Gastrocnemius medialis (tissue), 4 donors: ENCODE measurements around the gene SPPL3.

Experiments used
- POLR2A ChIP-seq, 2 donors: fragments of 450-650 bp; IDR thresholded peaks; one replicate each; pipeline ENCODE4 v1.6.1; 2017; ENCODE audit warnings: antibody characterized with exemption in 2 of 2, mild to moderate bottlenecking in 2 of 2, moderate library complexity in 2 of 2
- TF ChIP-seq, protein P1 (sequence below), 5 experiments: fragments of 450-650 bp in 3 of 5; fragments of 200-600 bp in 2 of 5; sonication (generic) in 2 of 5; IDR thresholded peaks in 4 of 5; conservative IDR thresholded peaks in 1 of 5; 1 replicate in 4 of 5; 2 replicates in 1 of 5; pipeline ENCODE4 v1.5.1; 2016 to 2019; ENCODE audit warnings: antibody characterized with exemption in 5 of 5, mild to moderate bottlenecking in 3 of 5, moderate library complexity in 3 of 5

DNA sequence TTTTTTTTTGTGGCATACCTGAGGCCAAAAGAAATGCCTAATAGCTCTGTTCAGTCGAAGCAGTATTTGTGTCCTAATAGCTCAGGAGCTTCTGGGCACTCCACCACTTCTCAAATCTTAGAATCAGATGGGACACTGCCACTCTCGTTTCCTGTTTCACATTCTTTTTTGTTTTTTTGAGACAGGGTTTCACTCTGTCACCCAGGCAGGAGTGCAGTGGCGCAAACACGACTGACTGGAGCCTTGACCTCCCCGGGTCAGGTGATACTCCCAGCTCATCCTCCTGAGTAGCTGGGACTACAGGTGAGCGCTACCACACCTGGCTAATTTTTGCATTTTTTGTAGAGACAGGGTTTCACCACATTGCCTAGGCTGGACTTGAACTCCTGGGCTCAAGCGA, 52.7 kb downstream of the SPPL3 start:
- TF ChIP-seq, protein P1, sequence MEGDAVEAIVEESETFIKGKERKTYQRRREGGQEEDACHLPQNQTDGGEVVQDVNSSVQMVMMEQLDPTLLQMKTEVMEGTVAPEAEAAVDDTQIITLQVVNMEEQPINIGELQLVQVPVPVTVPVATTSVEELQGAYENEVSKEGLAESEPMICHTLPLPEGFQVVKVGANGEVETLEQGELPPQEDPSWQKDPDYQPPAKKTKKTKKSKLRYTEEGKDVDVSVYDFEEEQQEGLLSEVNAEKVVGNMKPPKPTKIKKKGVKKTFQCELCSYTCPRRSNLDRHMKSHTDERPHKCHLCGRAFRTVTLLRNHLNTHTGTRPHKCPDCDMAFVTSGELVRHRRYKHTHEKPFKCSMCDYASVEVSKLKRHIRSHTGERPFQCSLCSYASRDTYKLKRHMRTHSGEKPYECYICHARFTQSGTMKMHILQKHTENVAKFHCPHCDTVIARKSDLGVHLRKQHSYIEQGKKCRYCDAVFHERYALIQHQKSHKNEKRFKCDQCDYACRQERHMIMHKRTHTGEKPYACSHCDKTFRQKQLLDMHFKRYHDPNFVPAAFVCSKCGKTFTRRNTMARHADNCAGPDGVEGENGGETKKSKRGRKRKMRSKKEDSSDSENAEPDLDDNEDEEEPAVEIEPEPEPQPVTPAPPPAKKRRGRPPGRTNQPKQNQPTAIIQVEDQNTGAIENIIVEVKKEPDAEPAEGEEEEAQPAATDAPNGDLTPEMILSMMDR (IDR thresholded peaks at IDR 0.05 in 4 of 5, conservative IDR thresholded peaks at IDR 0.05 in 1 of 5), result no peak
- TF ChIP-seq POLR2A (IDR thresholded peaks at IDR 0.05), result no peak
